Measurements from ENCODE around the gene ASPSCR1. TPM values are rescaled to one million over a fixed set of nuclear protein-coding genes. Genes with fewer than 3 reads are reported as not detected.

The ASPSCR1 gene
- total RNA-seq, 1 experiment from 2014 or later, result 37.7 TPM

- H3K4me3 Mint-ChIP-seq (ENCODE audit: low read depth, unreplicated experiment), result peak overlapping the region; percentile 80
- no peak for TF ChIP-seq CTCF (IDR thresholded peaks at IDR 0.05; ENCODE audit: unreplicated experiment)
- CTCF ChIA-PET, result interaction anchor here (1.3 kb wide), 1 partner anchor 13 kb away, joined by 4 read pairs; the partner anchor contains the start of gene DCXR
- H3K9me3 Mint-ChIP-seq (ENCODE audit: low read depth, unreplicated experiment), result no peaks in the 10 kb centered on the region
- no peaks in the 10 kb centered on the region for H3K4me1 Mint-ChIP-seq (ENCODE audit: low read depth, unreplicated experiment)
- BruUV-seq (replicated peaks), result no TSS peak
- H3K27me3 Mint-ChIP-seq (ENCODE audit: unreplicated experiment), result no peaks in the 10 kb centered on the region
- intact Hi-C loops (cut with micrococcal nuclease; ENCODE audit: unreplicated experiment), result no loop called here
- H3K27ac Mint-ChIP-seq (ENCODE audit: unreplicated experiment), result peak overlapping the region; percentile 60
- peaks cover 67% of the 10 kb centered on the region for H3K36me3 Mint-ChIP-seq (ENCODE audit: insufficient read depth, unreplicated experiment)
- DNase-seq, result no peak
Measured at GRCh38 chr17:82050761-82051641, 73.6 kb downstream of the ASPSCR1 start.

GRCh38 chr17:82051776-82052637 lies 74.6 kb downstream of the ASPSCR1 start, which contains the start of the genes GPS1 and RFNG:
GPS1 (plus strand) TSS chr17:82051898; CDS start chr17:82051932, 34 bp downstream.
RFNG (minus strand) TSS chr17:82051811; CDS start chr17:82051766, 45 bp downstream.
- H3K27ac Mint-ChIP-seq (ENCODE audit: unreplicated experiment), result peak within 1 kb of the TSS; percentile 60
- BruUV-seq (replicated peaks), result TSS peak; percentile 35
- peak; percentile 84 for DNase-seq
- no peak for TF ChIP-seq CTCF (IDR thresholded peaks at IDR 0.05; ENCODE audit: unreplicated experiment)
- intact Hi-C loops (cut with micrococcal nuclease; ENCODE audit: unreplicated experiment), result no loop called here
- H3K9me3 Mint-ChIP-seq (ENCODE audit: low read depth, unreplicated experiment), result no peaks in the 10 kb centered on the region
- H3K4me1 Mint-ChIP-seq (ENCODE audit: low read depth, unreplicated experiment), result no peaks in the 10 kb centered on the region
- peak within 1 kb of the TSS; percentile 80 for H3K4me3 Mint-ChIP-seq (ENCODE audit: low read depth, unreplicated experiment)
- peaks cover 71% of the 10 kb centered on the region for H3K36me3 Mint-ChIP-seq (ENCODE audit: insufficient read depth, unreplicated experiment)
- no peaks in the 10 kb centered on the region for H3K27me3 Mint-ChIP-seq (ENCODE audit: unreplicated experiment)
- CTCF ChIA-PET, result interaction anchor here (0.7 to 1.1 kb wide), 2 partner anchors 14 to 33 kb away, joined by 3 to 4 read pairs; partner anchors contain the start of gene DCXR

GRCh38 chr17:82052638-82053059 lies 75.2 kb downstream of the ASPSCR1 start:
- BruUV-seq (replicated peaks), result no TSS peak
- no peak for DNase-seq
- H3K27me3 Mint-ChIP-seq (ENCODE audit: unreplicated experiment), result no peaks in the 10 kb centered on the region
- intact Hi-C loops (cut with micrococcal nuclease; ENCODE audit: unreplicated experiment), result no loop called here
- TF ChIP-seq CTCF (IDR thresholded peaks at IDR 0.05; ENCODE audit: unreplicated experiment), result no peak
- H3K27ac Mint-ChIP-seq (ENCODE audit: unreplicated experiment), result no peak overlapping the region
- H3K4me3 Mint-ChIP-seq (ENCODE audit: low read depth, unreplicated experiment), result peak overlapping the region; percentile 80
- H3K36me3 Mint-ChIP-seq (ENCODE audit: insufficient read depth, unreplicated experiment), result peaks cover 71% of the 10 kb centered on the region
- no peaks in the 10 kb centered on the region for H3K9me3 Mint-ChIP-seq (ENCODE audit: low read depth, unreplicated experiment)
- no peaks in the 10 kb centered on the region for H3K4me1 Mint-ChIP-seq (ENCODE audit: low read depth, unreplicated experiment)
- CTCF ChIA-PET, result interaction anchor here (0.7 to 1.1 kb wide), 2 partner anchors 15 to 33 kb away, joined by 3 to 4 read pairs; partner anchors contain the start of gene DCXR

GRCh38 chr17:82053130-82053529 lies 75.7 kb downstream of the ASPSCR1 start:
- intact Hi-C loops (cut with micrococcal nuclease; ENCODE audit: unreplicated experiment), result no loop called here
- H3K4me1 Mint-ChIP-seq (ENCODE audit: low read depth, unreplicated experiment), result no peaks in the 10 kb centered on the region
- DNase-seq, result no peak
- no TSS peak for BruUV-seq (replicated peaks)
- CTCF ChIA-PET, result no interaction called here
- no peaks in the 10 kb centered on the region for H3K27me3 Mint-ChIP-seq (ENCODE audit: unreplicated experiment)
- peaks cover 73% of the 10 kb centered on the region for H3K36me3 Mint-ChIP-seq (ENCODE audit: insufficient read depth, unreplicated experiment)
- no peaks in the 10 kb centered on the region for H3K9me3 Mint-ChIP-seq (ENCODE audit: low read depth, unreplicated experiment)
- peak overlapping the region; percentile 80 for H3K4me3 Mint-ChIP-seq (ENCODE audit: low read depth, unreplicated experiment)
- TF ChIP-seq CTCF (IDR thresholded peaks at IDR 0.05; ENCODE audit: unreplicated experiment), result no peak
- H3K27ac Mint-ChIP-seq (ENCODE audit: unreplicated experiment), result no peak overlapping the region

All from Calu3 (cell line).